HepG2 (cell line): ENCODE data around the gene ZSWIM2. TPM values are rescaled to one million over a fixed set of nuclear protein-coding genes. Genes with fewer than 3 reads are reported as not detected.

Source experiments
- ATAC-seq: fragments of 200-7000 bp; cut with Tn5 transposase; 3 replicates; pipeline ENCODE4 v1.9.1; 2020; ENCODE audit warnings: mild to moderate bottlenecking, moderate library complexity
- Bru-seq: library from RNA; stranded (reverse); fragments of 400-500 nt; gene quantifications from one replicate; lab custom pipeline; 2021; lab: Mats Ljungman, UMichigan
- BruChase-seq, 2 experiments: library from RNA; stranded (reverse); fragments of 400-500 nt; gene quantifications; one replicate each; lab custom pipeline; 2021; lab: Mats Ljungman, UMichigan
- BruUV-seq: library from RNA; stranded (reverse); fragments of 400-500 nt; replicated peaks from 2 replicates; lab custom pipeline; 2021; lab: Mats Ljungman, UMichigan
- CTCF ChIA-PET: fragments of 300-600 bp; formaldehyde crosslinking; extraction: SDS; loops from one replicate; lab custom pipeline; 2021; ENCODE audit warnings: low total read pairs, inconsistent platforms, low intra/inter-chr PET ratio; lab: Yijun Ruan, JAX
- POLR2A ChIA-PET: fragments of 350-600 bp; sonication (Branson Sonifier 250); formaldehyde crosslinking; loops from one replicate; lab custom pipeline; 2020; ENCODE audit warnings: antibody characterized with exemption, inconsistent platforms; lab: Yijun Ruan, JAX
- DNase-seq: peaks from one replicate; pipeline ENCODE4 v3.0.0-alpha.2; 2015; ENCODE audit warnings: low spot score
- FAIRE-seq: peaks from 3 replicates; lab custom pipeline; 2011; peaks lifted over from hg19 to GRCh38; lab: Jason Lieb, UNC
- H2AFZ ChIP-seq: one replicate; pipeline ENCODE4 v1.6.1; 2011; ENCODE audit warnings: low read length, inconsistent platforms
- H3K27ac ChIP-seq: fragments of 300-600 bp; 3 replicates; pipeline ENCODE4 v1.8.0; 2011; ENCODE audit warnings: mixed run types, mild to moderate bottlenecking, mixed read lengths, low read length, inconsistent platforms; ENCODE audit not compliant: insufficient read depth; ENCODE audit errors: extremely low read length
- H3K27me3 ChIP-seq, 2 experiments: fragments of 200-600 bp in 1 of 2; 2 replicates in 1 of 2; 3 replicates in 1 of 2; pipeline versions ENCODE4 v1.6.0 to v1.8.0; 2011; ENCODE audit warnings: low read length in 2 of 2, mild to moderate bottlenecking in 2 of 2, moderate library complexity in 2 of 2, inconsistent platforms in 1 of 2; ENCODE audit not compliant: insufficient read depth in 2 of 2, control insufficient read depth in 1 of 2
- H3K36me3 ChIP-seq, 2 experiments: fragments of 200-600 bp in 1 of 2; replicated peaks in 1 of 2; 2 replicates in 1 of 2; 3 replicates in 1 of 2; pipeline versions ENCODE4 v1.5.1 to v1.8.0; 2011; ENCODE audit warnings: low read length in 2 of 2, inconsistent platforms in 1 of 2; ENCODE audit not compliant: insufficient read depth in 2 of 2, control insufficient read depth in 1 of 2
- H3K4me1 ChIP-seq: 2 replicates; pipeline ENCODE4 v1.5.1; 2012; ENCODE audit warnings: low read length, inconsistent platforms; ENCODE audit not compliant: insufficient read depth
- H3K4me2 ChIP-seq: 2 replicates; pipeline ENCODE4 v1.6.0; 2011; ENCODE audit warnings: low read depth, low read length, inconsistent platforms
- H3K4me3 ChIP-seq, 3 experiments: fragments of 200-600 bp in 1 of 3; sonication (generic), shearing (Covaris generic) in 1 of 3; replicated peaks in 1 of 3; 2 replicates each; pipeline ENCODE4 v1.5.1; 2011 to 2016; ENCODE audit warnings: low read length in 3 of 3, inconsistent platforms in 2 of 3, low read depth in 2 of 3, mild to moderate bottlenecking in 2 of 3, control low read depth in 1 of 3, mixed read lengths in 1 of 3; ENCODE audit not compliant: insufficient read depth in 1 of 3
- H3K79me2 ChIP-seq: one replicate; pipeline ENCODE4 v1.6.1; 2011; ENCODE audit warnings: low read length, inconsistent platforms; ENCODE audit not compliant: insufficient read depth
- H3K9ac ChIP-seq: 2 replicates; pipeline ENCODE4 v1.6.0; 2011; ENCODE audit warnings: mild to moderate bottlenecking, low read depth, low read length, inconsistent platforms; ENCODE audit not compliant: insufficient read depth
- H3K9me3 ChIP-seq: 2 replicates; pipeline ENCODE4 v1.5.1; 2012; ENCODE audit warnings: mild to moderate bottlenecking, low read length
- H4K20me1 ChIP-seq: 2 replicates; pipeline ENCODE4 v1.6.0; 2011; ENCODE audit warnings: inconsistent platforms, mild to moderate bottlenecking, low read length, moderate library complexity; ENCODE audit not compliant: insufficient read depth
- BORCS8-MEF2B ChIP-seq: sonication (generic); formaldehyde crosslinking; IDR thresholded peaks from 2 replicates; pipeline ENCODE4 v1.8.0; 2022; ENCODE audit warnings: mild to moderate bottlenecking, missing genetic modification reagents
- ETV5 ChIP-seq: IDR thresholded peaks from 2 replicates; pipeline ENCODE4 v1.6.1; 2018; ENCODE audit warnings: missing biosample characterization, missing genetic modification reagents, inconsistent platforms, borderline replicate concordance
- FOXO4 ChIP-seq: sonication (generic); formaldehyde crosslinking; conservative IDR thresholded peaks from 2 replicates; pipeline ENCODE4 v1.8.1; 2023; ENCODE audit warnings: missing genetic modification reagents
- ONECUT2 ChIP-seq: sonication (generic); formaldehyde crosslinking; IDR thresholded peaks from 2 replicates; pipeline ENCODE4 v1.4.0; 2020; ENCODE audit warnings: missing genetic modification reagents
- SAP130 ChIP-seq: IDR thresholded peaks from 2 replicates; pipeline ENCODE4 v1.6.1; 2016; ENCODE audit warnings: low read depth
- ZBTB7A ChIP-seq: sonication (generic); formaldehyde crosslinking; IDR thresholded peaks from 2 replicates; pipeline ENCODE4 v1.8.0; 2022; ENCODE audit warnings: mild to moderate bottlenecking, missing genetic modification reagents
- ZNF296 ChIP-seq: sonication (generic); formaldehyde crosslinking; conservative IDR thresholded peaks from 2 replicates; pipeline ENCODE4 v1.5.0; 2020; ENCODE audit warnings: mild to moderate bottlenecking, missing genetic modification reagents
- ZNF850 ChIP-seq: sonication (generic); formaldehyde crosslinking; conservative IDR thresholded peaks from 2 replicates; pipeline ENCODE4 v1.9.0; 2021; ENCODE audit warnings: mild to moderate bottlenecking, missing genetic modification reagents
- WGBS: methylation state at CpG from one replicate; pipeline ENCODE4 v1.1.6; 2017; ENCODE audit warnings: low lambda C conversion rate; 5-methylcytosine and 5-hydroxymethylcytosine counted together
- in situ Hi-C: cut with HindIII; loops from 2 replicates; pipeline ENCODE4 v1.10.0; 2017; ENCODE audit warnings: low pct_unique_long_range_greater_than_20kb; ENCODE audit not compliant: extremely low pct_ligation_motif_present
- intact Hi-C: fragments of 100-400 bp; cut with micrococcal nuclease; formaldehyde crosslinking; loops from one replicate; pipeline ENCODE4 v1.10.0; 2022; ENCODE audit not compliant: unreplicated experiment
- long read RNA-seq, 2 experiments: library from RNA in 1 of 2; library from polyadenylated mRNA in 1 of 2; stranded (forward) in 1 of 2; unstranded in 1 of 2; transcript quantifications; one replicate each; pipeline ENCODE4 v2.0.0, GENCODE V29; 2019 to 2022
- polyA minus RNA-seq, 3 experiments: library from RNA; depleted of rRNA, polyadenylated mRNA; stranded (reverse); fragments of >200 nt; gene quantifications; 2 replicates each; pipeline ENCODE4 v1.2.3, GENCODE V29; 2011; ENCODE audit warnings: low replicate concordance in 1 of 3
- polyA plus RNA-seq, 8 experiments: library from polyadenylated mRNA; depleted of rRNA in 3 of 8; stranded (reverse) in 7 of 8; unstranded in 1 of 8; fragments of >200 nt; fragmentation: Illumina TruSeq in 4 of 8; extraction: Trizol in 4 of 8; gene quantifications; 2 replicates each; pipeline versions ENCODE4 v1.2.1 to v1.2.3, GENCODE V29; 2011 to 2016; ENCODE audit warnings: low read depth in 4 of 8, missing spikeins in 1 of 8, mixed read lengths in 1 of 8; ENCODE audit not compliant: insufficient read depth in 1 of 8
- total RNA-seq, 5 experiments: library from RNA; depleted of rRNA; stranded (reverse); fragments of >200 nt; fragmentation: Illumina TruSeq; extraction: Trizol; gene quantifications; 2 replicates each; pipeline ENCODE4 v1.2.3, GENCODE V29; 2016; ENCODE audit warnings: low read depth in 1 of 5
- TF ChIP-seq, protein P1 (sequence below): sonication (generic); formaldehyde crosslinking; IDR thresholded peaks from 2 replicates; pipeline ENCODE4 v1.9.0; 2021; ENCODE audit warnings: mild to moderate bottlenecking, missing genetic modification reagents

ZSWIM2 gene, protein sequence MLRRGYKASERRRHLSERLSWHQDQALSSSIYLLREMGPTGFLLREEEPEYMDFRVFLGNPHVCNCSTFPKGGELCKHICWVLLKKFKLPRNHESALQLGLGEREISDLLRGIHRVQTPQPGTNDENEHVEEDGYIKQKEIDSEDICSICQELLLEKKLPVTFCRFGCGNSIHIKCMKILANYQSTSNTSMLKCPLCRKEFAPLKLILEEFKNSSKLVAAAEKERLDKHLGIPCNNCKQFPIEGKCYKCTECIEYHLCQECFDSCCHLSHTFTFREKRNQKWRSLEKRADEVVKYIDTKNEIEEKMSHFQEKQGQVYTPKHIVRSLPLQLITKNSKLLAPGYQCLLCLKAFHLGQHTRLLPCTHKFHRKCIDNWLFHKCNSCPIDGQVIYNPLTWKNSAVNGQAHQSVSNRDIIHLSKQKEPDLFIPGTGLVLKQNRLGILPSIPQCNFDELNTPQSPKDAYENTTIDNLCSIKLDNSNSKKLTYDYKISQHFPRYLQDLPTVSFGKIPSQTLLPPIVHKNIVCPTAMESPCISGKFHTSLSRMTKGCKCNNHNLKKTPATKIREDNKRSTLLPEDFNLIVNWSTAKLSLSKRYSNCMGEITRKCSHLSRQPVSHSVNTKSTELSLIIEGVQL
- total RNA-seq (2016; rRNA removed; fragmentation: Illumina TruSeq; extraction: Trizol) (not detected in 2 replicates), polyA plus RNA-seq (2011; rRNA removed) (not detected in 2 replicates), polyA minus RNA-seq (2011; rRNA and poly(A)+ RNA removed; ENCODE audit: low replicate concordance) (not detected in 2 replicates), Bru-seq, nascent RNA (not detected), BruChase-seq, experiment 1, labeled RNA remaining after a 6-hour chase (not detected), BruChase-seq, experiment 2, labeled RNA remaining after a 2-hour chase (not detected)
- total RNA-seq (2016; cell fraction: cytosol; rRNA removed; fragmentation: Illumina TruSeq; extraction: Trizol; ENCODE audit: low read depth): not detected in 2 replicates
- not detected in 2 replicates for total RNA-seq (2016; cell fraction: insoluble cytoplasmic fraction; rRNA removed; fragmentation: Illumina TruSeq; extraction: Trizol)
- total RNA-seq (2016; cell fraction: membrane; rRNA removed; fragmentation: Illumina TruSeq; extraction: Trizol): not detected in 2 replicates
- not detected in 2 replicates for total RNA-seq (2016; cell fraction: nucleus; rRNA removed; fragmentation: Illumina TruSeq; extraction: Trizol)
- not detected in 2 replicates for polyA plus RNA-seq (2011; cell fraction: cytosol; rRNA removed)
- not detected in 2 replicates for polyA plus RNA-seq (2011; cell fraction: nucleus; rRNA removed)
- not detected in 2 replicates for polyA plus RNA-seq (2012)
- not detected in 2 replicates for polyA plus RNA-seq (2016; cell fraction: cytosol; fragmentation: Illumina TruSeq; extraction: Trizol; ENCODE audit: low read depth)
- polyA plus RNA-seq (2016; cell fraction: insoluble cytoplasmic fraction; fragmentation: Illumina TruSeq; extraction: Trizol; ENCODE audit: low read depth): not detected in 2 replicates
- not detected in 2 replicates for polyA plus RNA-seq (2016; cell fraction: membrane; fragmentation: Illumina TruSeq; extraction: Trizol; ENCODE audit: low read depth)
- not detected in 2 replicates for polyA plus RNA-seq (2016; cell fraction: nucleus; fragmentation: Illumina TruSeq; extraction: Trizol; ENCODE audit: insufficient read depth, low read depth)
- not detected in 2 replicates for polyA minus RNA-seq (2011; cell fraction: cytosol; rRNA and poly(A)+ RNA removed)
- polyA minus RNA-seq (2011; cell fraction: nucleus; rRNA and poly(A)+ RNA removed): not detected in 2 replicates
- long read RNA-seq, experiment 1: 0 reads
- long read RNA-seq, experiment 2: 0 reads

DNA sequence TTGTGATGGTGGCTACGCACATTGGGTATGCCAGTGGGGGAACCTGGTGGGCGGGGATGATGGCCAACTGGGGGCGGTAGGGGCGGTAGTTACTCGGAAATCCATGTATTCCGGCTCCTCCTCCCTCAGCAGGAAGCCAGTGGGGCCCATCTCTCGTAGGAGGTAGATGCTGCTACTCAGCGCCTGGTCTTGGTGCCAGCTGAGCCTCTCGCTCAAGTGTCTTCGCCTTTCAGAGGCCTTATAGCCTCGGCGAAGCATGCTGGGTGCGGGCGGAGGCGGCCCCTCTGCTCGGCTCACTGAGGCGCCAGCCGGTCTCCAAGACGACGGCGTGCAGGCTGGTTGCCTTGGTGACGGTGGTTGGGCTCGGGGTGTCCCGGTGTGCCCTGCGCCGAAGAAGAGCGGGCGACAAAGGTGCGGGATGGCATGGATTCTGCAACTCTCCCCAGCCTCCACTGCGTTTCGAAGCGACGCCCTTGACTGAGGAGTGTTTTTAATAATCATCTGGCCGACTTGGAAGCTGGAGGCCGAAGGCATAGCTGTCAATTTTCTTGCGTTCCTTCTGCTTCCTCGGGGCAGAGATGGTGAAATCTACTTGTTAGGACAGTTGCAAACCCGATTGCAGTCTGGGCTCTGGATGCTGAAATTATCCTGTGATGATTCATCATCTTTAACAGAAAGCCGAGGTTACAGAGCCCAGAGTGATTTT is at the start of gene ZSWIM2:
Gene ZSWIM2 (minus strand): TSS at position 298 of the 706 bp plus-strand sequence. CDS start 40 bp downstream, at position 258.
- POLR2A ChIA-PET: no interaction called here
- H3K79me2 ChIP-seq: no peaks in the 10 kb centered on the region
- TF ChIP-seq ETV5 (CRISPR knock-in tag) (no peak), BORCS8-MEF2B (CRISPR knock-in tag) (0 out of 2 replicates have a peak, but pooled peaks have one; percentile 49), ZNF296 (no peak), FOXO4 (no peak), ONECUT2 (CRISPR knock-in tag) (no peak), ZNF850 (CRISPR knock-in tag) (no peak), ZBTB7A (CRISPR knock-in tag) (no peak), SAP130 (CRISPR knock-in tag) (0 out of 2 replicates have a peak, but pooled peaks have one; percentile 16)
- TF ChIP-seq, protein P1, sequence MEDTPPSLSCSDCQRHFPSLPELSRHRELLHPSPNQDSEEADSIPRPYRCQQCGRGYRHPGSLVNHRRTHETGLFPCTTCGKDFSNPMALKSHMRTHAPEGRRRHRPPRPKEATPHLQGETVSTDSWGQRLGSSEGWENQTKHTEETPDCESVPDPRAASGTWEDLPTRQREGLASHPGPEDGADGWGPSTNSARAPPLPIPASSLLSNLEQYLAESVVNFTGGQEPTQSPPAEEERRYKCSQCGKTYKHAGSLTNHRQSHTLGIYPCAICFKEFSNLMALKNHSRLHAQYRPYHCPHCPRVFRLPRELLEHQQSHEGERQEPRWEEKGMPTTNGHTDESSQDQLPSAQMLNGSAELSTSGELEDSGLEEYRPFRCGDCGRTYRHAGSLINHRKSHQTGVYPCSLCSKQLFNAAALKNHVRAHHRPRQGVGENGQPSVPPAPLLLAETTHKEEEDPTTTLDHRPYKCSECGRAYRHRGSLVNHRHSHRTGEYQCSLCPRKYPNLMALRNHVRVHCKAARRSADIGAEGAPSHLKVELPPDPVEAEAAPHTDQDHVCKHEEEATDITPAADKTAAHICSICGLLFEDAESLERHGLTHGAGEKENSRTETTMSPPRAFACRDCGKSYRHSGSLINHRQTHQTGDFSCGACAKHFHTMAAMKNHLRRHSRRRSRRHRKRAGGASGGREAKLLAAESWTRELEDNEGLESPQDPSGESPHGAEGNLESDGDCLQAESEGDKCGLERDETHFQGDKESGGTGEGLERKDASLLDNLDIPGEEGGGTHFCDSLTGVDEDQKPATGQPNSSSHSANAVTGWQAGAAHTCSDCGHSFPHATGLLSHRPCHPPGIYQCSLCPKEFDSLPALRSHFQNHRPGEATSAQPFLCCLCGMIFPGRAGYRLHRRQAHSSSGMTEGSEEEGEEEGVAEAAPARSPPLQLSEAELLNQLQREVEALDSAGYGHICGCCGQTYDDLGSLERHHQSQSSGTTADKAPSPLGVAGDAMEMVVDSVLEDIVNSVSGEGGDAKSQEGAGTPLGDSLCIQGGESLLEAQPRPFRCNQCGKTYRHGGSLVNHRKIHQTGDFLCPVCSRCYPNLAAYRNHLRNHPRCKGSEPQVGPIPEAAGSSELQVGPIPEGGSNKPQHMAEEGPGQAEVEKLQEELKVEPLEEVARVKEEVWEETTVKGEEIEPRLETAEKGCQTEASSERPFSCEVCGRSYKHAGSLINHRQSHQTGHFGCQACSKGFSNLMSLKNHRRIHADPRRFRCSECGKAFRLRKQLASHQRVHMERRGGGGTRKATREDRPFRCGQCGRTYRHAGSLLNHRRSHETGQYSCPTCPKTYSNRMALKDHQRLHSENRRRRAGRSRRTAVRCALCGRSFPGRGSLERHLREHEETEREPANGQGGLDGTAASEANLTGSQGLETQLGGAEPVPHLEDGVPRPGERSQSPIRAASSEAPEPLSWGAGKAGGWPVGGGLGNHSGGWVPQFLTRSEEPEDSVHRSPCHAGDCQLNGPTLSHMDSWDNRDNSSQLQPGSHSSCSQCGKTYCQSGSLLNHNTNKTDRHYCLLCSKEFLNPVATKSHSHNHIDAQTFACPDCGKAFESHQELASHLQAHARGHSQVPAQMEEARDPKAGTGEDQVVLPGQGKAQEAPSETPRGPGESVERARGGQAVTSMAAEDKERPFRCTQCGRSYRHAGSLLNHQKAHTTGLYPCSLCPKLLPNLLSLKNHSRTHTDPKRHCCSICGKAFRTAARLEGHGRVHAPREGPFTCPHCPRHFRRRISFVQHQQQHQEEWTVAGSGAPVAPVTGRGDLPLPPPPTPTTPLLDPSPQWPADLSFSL (CRISPR knock-in tag): no peak

More for the DNA sequence above, at the start of gene ZSWIM2:
- Histone ChIP-seq H3K27me3 (peaks cover 0 to 18% of the 10 kb centered on the region in 2 experiments; a peak in 2 of 5 replicates), H4K20me1 (no peaks in the 10 kb centered on the region), H3K4me1 (peaks cover 8% of the 10 kb centered on the region; the same call in 1 of the 2 replicates), H3K9me3 (no peaks in the 10 kb centered on the region), H3K4me3 (peak within 1 kb of the TSS in 1 of 3 experiments; percentile 44; a peak in 1 of 6 replicates), H3K36me3 (no peaks in the 10 kb centered on the region), H3K4me2 (peak within 1 kb of the TSS; percentile 22), H3K27ac (no peak within 1 kb of the TSS), H2AFZ (no peak within 1 kb of the TSS), H3K9ac (no peak within 1 kb of the TSS)
- intact Hi-C loops (no loop called here), in situ Hi-C loops (no loop called here)
- no peak for FAIRE-seq
- peak; percentile 87 for ATAC-seq
- CTCF ChIA-PET: no interaction called here
- 10% methylated on average over 16 of the region's 39 CpGs for WGBS
- BruUV-seq: no TSS peak
- peak; percentile 19 for DNase-seq
